22Rv1 (cell line): ENCODE results near the gene VENTX.
"Not testable (repeated sequence)": the region's sequence is repeated elsewhere in the genome, so short reads cannot be mapped to it uniquely, and the experiment has no call there.

Experiments used
- H3K27ac ChIP-seq: fragments of 450-650 bp; 2 replicates; pipeline ENCODE4 v1.5.1; 2017
- ZFX ChIP-seq: fragments of 450-650 bp; IDR thresholded peaks from 2 replicates; pipeline ENCODE4 v1.6.1; 2017; ENCODE audit warnings: antibody characterized with exemption, borderline replicate concordance
- TF ChIP-seq, protein P1 (sequence below): fragments of 450-650 bp; IDR thresholded peaks from 2 replicates; pipeline ENCODE4 v1.5.1; 2017; ENCODE audit warnings: mild to moderate bottlenecking

Gene VENTX

DNA sequence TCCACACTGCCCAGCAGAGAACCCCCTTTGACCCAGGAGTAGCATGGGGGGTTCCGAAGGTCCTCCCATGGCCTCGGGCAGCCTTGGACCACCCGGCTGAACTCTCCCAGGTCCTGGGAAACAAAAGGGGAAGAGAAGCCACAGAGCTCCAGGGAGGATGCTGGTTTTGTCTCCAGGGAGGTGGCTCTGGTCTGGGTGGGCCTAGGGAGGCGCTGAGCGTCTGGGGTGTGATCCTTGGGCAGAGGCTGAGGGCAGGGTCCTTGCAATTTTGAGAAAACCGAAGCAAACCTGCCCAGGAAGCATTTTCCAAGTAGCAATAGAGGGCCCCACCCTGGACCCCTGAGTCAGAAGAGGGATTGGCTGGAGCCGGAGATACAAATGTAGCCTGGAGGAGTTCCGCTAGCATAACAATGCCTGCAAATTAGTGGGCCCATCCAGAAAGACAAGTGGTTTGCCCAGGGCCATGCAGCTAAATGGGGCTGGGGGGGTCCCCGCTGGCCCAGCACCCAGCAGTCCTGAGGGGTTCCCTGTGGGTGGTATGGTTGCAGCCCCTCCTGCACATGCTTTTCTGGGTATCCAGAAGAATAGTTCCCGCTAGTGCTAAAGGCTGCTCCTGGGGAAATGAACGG lies 5.6 kb upstream of the VENTX start:
- no peak overlapping the region for H3K27ac ChIP-seq
- TF ChIP-seq ZFX = no peak
- TF ChIP-seq, protein P1, sequence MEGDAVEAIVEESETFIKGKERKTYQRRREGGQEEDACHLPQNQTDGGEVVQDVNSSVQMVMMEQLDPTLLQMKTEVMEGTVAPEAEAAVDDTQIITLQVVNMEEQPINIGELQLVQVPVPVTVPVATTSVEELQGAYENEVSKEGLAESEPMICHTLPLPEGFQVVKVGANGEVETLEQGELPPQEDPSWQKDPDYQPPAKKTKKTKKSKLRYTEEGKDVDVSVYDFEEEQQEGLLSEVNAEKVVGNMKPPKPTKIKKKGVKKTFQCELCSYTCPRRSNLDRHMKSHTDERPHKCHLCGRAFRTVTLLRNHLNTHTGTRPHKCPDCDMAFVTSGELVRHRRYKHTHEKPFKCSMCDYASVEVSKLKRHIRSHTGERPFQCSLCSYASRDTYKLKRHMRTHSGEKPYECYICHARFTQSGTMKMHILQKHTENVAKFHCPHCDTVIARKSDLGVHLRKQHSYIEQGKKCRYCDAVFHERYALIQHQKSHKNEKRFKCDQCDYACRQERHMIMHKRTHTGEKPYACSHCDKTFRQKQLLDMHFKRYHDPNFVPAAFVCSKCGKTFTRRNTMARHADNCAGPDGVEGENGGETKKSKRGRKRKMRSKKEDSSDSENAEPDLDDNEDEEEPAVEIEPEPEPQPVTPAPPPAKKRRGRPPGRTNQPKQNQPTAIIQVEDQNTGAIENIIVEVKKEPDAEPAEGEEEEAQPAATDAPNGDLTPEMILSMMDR = no peak

- H3K27ac ChIP-seq = not testable (repeated sequence)
These were observed 2.9 kb upstream of the VENTX start for GRCh38 chr10:133234796-133235195.

- TF ChIP-seq, protein P1 = no peak
- no peak overlapping the region for H3K27ac ChIP-seq
These were observed 2.3 kb upstream of the VENTX start for GRCh38 chr10:133235265-133235855.

GRCh38 chr10:133235932-133236331 lies 1.7 kb upstream of the VENTX start:
- no peak overlapping the region for H3K27ac ChIP-seq
- TF ChIP-seq ZFX = no peak
- TF ChIP-seq, protein P1 = no peak

- no peak overlapping the region for H3K27ac ChIP-seq
- no peak for TF ChIP-seq ZFX
- TF ChIP-seq, protein P1 = no peak
These were observed 1.0 kb upstream of the VENTX start for GRCh38 chr10:133236401-133237240.

DNA sequence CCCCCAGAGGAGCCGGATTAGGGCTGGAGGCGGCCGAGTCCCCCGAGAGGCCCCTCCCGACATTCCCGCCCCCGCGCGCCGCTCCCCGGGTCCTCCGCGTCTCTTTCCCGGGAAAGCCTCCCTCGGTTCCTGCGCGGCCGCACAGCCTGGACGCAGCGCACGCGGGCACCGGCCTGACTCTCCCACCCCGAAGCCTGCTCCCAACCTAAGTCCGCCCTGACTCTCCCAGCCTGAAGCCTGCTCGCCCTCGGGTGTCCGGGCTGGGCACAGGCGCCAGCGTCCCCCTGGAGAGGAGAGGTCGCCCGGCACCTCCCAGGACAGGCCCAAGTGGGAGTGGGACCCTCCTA lies 441 bp upstream of the VENTX start:
- no peak overlapping the region for H3K27ac ChIP-seq
- TF ChIP-seq ZFX = no peak
- TF ChIP-seq, protein P1 = no peak

DNA sequence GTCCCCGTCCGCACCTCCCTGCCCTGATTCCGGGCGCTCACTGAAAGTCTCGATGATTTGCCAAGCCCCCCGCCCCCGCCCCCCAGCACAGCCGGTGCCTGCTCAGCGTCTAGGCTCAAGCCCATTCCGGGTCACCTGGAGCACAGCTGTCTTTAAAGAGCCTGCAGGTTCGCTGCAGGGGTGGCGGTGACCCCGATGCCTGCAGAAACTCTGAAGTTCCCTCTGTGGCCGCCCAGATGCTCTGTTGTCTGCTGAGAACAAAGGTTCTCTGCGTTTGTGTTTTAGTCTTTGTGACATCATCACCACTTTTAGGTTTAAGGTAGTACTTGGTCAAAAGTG lies 780 bp downstream of the VENTX start:
- TF ChIP-seq, protein P1 = no peak
- TF ChIP-seq ZFX = no peak
- no peak overlapping the region for H3K27ac ChIP-seq
